SK-N-SH (cell line): Measurements from ENCODE around the gene RHOBTB1. TPM values are rescaled to one million over a fixed set of nuclear protein-coding genes. Genes with fewer than 3 reads are reported as not detected.

Experiments
- CTCF ChIA-PET: fragments of 300-600, 350-600 bp; formaldehyde crosslinking; extraction: SDS; loops from one replicate; lab custom pipeline; 2021; lab: Yijun Ruan, JAX
- POLR2A ChIA-PET: fragments of 350-600 bp; sonication (Branson Sonifier 250); formaldehyde crosslinking; extraction: SDS; loops from one replicate; lab custom pipeline; 2020; ENCODE audit warnings: antibody characterized with exemption, inconsistent platforms; lab: Yijun Ruan, JAX
- DNase-seq: peaks from one replicate; pipeline ENCODE4 v3.0.0; 2012
- H2AFZ ChIP-seq: fragments of 200-600 bp; sonication (generic); 2 replicates; pipeline ENCODE4 v1.8.1; 2016; ENCODE audit warnings: antibody characterized with exemption, mild to moderate bottlenecking, low read depth
- H3F3A ChIP-seq: fragments of 200-600 bp; sonication (generic); replicated peaks from 2 replicates; pipeline ENCODE3; 2016; ENCODE audit warnings: antibody characterized with exemption, mild to moderate bottlenecking; ENCODE audit not compliant: insufficient read depth
- H3K27ac ChIP-seq, 2 experiments: fragments of 200-500 bp in 1 of 2; fragments of 200-600 bp in 1 of 2; sonication (Bioruptor generic) in 1 of 2; sonication (generic), shearing (Covaris generic) in 1 of 2; 2 replicates each; pipeline versions ENCODE4 v1.5.1 to v1.6.1; 2014 to 2016; ENCODE audit warnings: low read depth in 2 of 2, inconsistent platforms in 1 of 2, low read length in 1 of 2, mild to moderate bottlenecking in 1 of 2, mixed read lengths in 1 of 2
- H3K27me3 ChIP-seq: fragments of 200-600 bp; sonication (generic), shearing (Covaris generic); 2 replicates; pipeline ENCODE4 v1.6.1; 2016; ENCODE audit warnings: mixed run types; ENCODE audit not compliant: insufficient read depth
- H3K36me3 ChIP-seq, 2 experiments: fragments of 200-500 bp in 1 of 2; fragments of 200-600 bp in 1 of 2; sonication (Bioruptor generic) in 1 of 2; sonication (generic) in 1 of 2; replicated peaks in 1 of 2; 2 replicates each; pipeline versions ENCODE3 to v1.5.1; 2014 to 2016; ENCODE audit warnings: low read length in 1 of 2, mild to moderate bottlenecking in 1 of 2; ENCODE audit not compliant: insufficient read depth in 2 of 2, control insufficient read depth in 1 of 2
- H3K4me1 ChIP-seq, 2 experiments: fragments of 200-500 bp in 1 of 2; fragments of 200-600 bp in 1 of 2; sonication (Bioruptor generic) in 1 of 2; sonication (generic), shearing (Covaris generic) in 1 of 2; 2 replicates each; pipeline versions ENCODE4 v1.5.1 to v1.6.1; 2014 to 2016; ENCODE audit warnings: low read depth in 1 of 2, low read length in 1 of 2, mixed run types in 1 of 2; ENCODE audit not compliant: insufficient read depth in 2 of 2, control insufficient read depth in 1 of 2
- H3K4me2 ChIP-seq: fragments of 200-600 bp; sonication (generic), shearing (Covaris generic); 2 replicates; pipeline ENCODE4 v1.6.1; 2017; ENCODE audit warnings: mixed run types
- H3K4me3 ChIP-seq, 2 experiments: fragments of 200-500 bp in 1 of 2; fragments of 200-600 bp in 1 of 2; sonication (Bioruptor generic) in 1 of 2; sonication (generic), shearing (Covaris generic) in 1 of 2; 2 replicates each; pipeline versions ENCODE4 v1.5.1 to v1.8.1; 2014 to 2016; ENCODE audit warnings: low read depth in 2 of 2, inconsistent platforms in 1 of 2, low read length in 1 of 2, mild to moderate bottlenecking in 1 of 2, mixed read lengths in 1 of 2, moderate library complexity in 1 of 2
- H3K79me2 ChIP-seq: fragments of 200-600 bp; sonication (generic); 2 replicates; pipeline ENCODE4 v1.8.1; 2017; ENCODE audit warnings: mild to moderate bottlenecking; ENCODE audit not compliant: insufficient read depth
- H3K9ac ChIP-seq: fragments of 200-600 bp; sonication (generic); 2 replicates; pipeline ENCODE4 v1.6.1; 2017; ENCODE audit warnings: mixed run types
- H3K9me2 ChIP-seq: fragments of 200-600 bp; sonication (generic); 2 replicates; pipeline ENCODE4 v1.6.1; 2017; ENCODE audit warnings: mixed run types
- H3K9me3 ChIP-seq: fragments of 200-600 bp; sonication (generic); 2 replicates; pipeline ENCODE4 v1.6.1; 2017; ENCODE audit warnings: mixed run types, mild to moderate bottlenecking, moderate library complexity
- H4K20me1 ChIP-seq: fragments of 200-600 bp; sonication (generic); 2 replicates; pipeline ENCODE4 v1.6.1; 2017; ENCODE audit warnings: mild to moderate bottlenecking, mixed run types; ENCODE audit not compliant: insufficient read depth
- CHD2 ChIP-seq: fragments of 150-350 bp; IDR thresholded peaks from 2 replicates; pipeline ENCODE4 v1.6.1; 2018; ENCODE audit warnings: low read length; ENCODE audit not compliant: partially characterized antibody
- EP300 ChIP-seq, 2 experiments: IDR thresholded peaks; 2 replicates each; pipeline versions ENCODE4 v1.4.0 to v1.6.1; 2012; ENCODE audit warnings: borderline replicate concordance in 1 of 2, low read depth in 1 of 2, low read length in 1 of 2
- FOXJ3 ChIP-seq: sonication (generic); formaldehyde crosslinking; IDR thresholded peaks from 2 replicates; pipeline ENCODE4 v1.5.1; 2020; ENCODE audit warnings: mild to moderate bottlenecking, missing genetic modification reagents
- GABPA ChIP-seq: IDR thresholded peaks from 2 replicates; pipeline ENCODE4 v1.4.0; 2012; ENCODE audit warnings: low read depth, mild to moderate bottlenecking
- JUND ChIP-seq: IDR thresholded peaks from 2 replicates; pipeline ENCODE4 v1.4.0; 2012
- NRF1 ChIP-seq: IDR thresholded peaks from 2 replicates; pipeline ENCODE4 v1.6.1; 2012; ENCODE audit warnings: low read depth, mild to moderate bottlenecking, low read length
- POLR2AphosphoS5 ChIP-seq: IDR thresholded peaks from 2 replicates; pipeline ENCODE4 v1.6.1; 2012; ENCODE audit warnings: low read depth, low read length
- RFX5 ChIP-seq: IDR thresholded peaks from 2 replicates; pipeline ENCODE4 v1.6.1; 2012; ENCODE audit warnings: mild to moderate bottlenecking, improper control_type of control experiment, low read length
- SMC3 ChIP-seq: IDR thresholded peaks from 2 replicates; pipeline ENCODE4 v1.6.1; 2012; ENCODE audit warnings: low read depth, low read length, improper control_type of control experiment
- TAF1 ChIP-seq: IDR thresholded peaks from 2 replicates; pipeline ENCODE4 v1.6.1; 2012; ENCODE audit warnings: low read depth, mild to moderate bottlenecking, low read length, moderate library complexity, borderline replicate concordance
- TEAD4 ChIP-seq: IDR thresholded peaks from 2 replicates; pipeline ENCODE4 v1.4.0; 2012; ENCODE audit warnings: mild to moderate bottlenecking, borderline replicate concordance; ENCODE audit not compliant: insufficient read depth
- WGBS: methylation state at CpG from one replicate; pipeline ENCODE4 v1.1.6; 2017; ENCODE audit warnings: low lambda C conversion rate; 5-methylcytosine and 5-hydroxymethylcytosine counted together
- polyA plus RNA-seq, 3 experiments: library from polyadenylated mRNA; depleted of rRNA; stranded (reverse); fragments of >200 nt; gene quantifications; 2 replicates each; pipeline ENCODE4 v1.2.3, GENCODE V29; 2012
- TF ChIP-seq, protein P1 (sequence below): fragments of 200-600 bp; sonication (generic); IDR thresholded peaks from 2 replicates; pipeline ENCODE4 v1.6.1; 2017; ENCODE audit warnings: antibody characterized with exemption, mild to moderate bottlenecking, moderate library complexity
- TF ChIP-seq, protein P2 (sequence below): IDR thresholded peaks from 2 replicates; pipeline ENCODE4 v1.4.0; 2012; ENCODE audit warnings: low read depth, borderline replicate concordance
- TF ChIP-seq, protein P3 (sequence below): fragments of 150-350 bp; IDR thresholded peaks from 2 replicates; pipeline ENCODE4 v1.6.1; 2016; ENCODE audit warnings: mild to moderate bottlenecking, low read depth, low read length
- TF ChIP-seq, protein P4 (sequence below): IDR thresholded peaks from 2 replicates; pipeline ENCODE4; 2012

RHOBTB1 gene
- polyA plus RNA-seq, 1 of the 3 experiments (the other 2 are of a cell fraction) = 10.5 TPM

DNA sequence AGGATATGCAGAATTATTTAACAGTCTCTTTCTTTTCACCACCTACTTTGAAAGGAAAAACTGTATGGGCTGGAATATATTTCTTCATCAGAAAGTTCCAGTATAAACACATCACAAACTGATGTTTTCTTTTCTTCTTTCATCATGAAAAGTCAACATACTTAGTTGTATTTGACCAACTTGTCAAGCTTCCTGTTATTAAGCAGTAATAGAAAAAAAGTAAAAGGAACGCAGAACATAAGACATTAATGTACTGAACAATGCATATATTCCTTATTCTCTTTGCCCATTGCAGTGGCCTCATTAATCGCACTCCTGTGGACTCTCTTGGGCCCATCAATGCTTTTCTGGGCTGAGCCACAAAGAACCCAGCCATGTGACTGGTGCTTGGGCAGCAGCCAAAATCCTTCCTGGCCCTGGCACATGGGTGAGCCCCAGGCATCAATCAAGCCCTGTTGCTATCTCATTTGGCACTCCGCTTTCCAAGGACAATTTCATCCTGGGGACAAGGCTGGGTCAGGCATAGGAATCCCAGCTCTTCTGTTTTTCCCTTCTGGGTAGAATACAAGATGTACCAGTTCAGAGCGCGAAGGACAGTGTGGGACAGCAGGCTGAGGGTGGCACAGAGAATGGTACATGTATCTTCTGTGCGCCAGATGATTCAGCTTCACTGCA is 42.3 kb downstream of the RHOBTB1 start (continued):
- TF ChIP-seq, protein P1, sequence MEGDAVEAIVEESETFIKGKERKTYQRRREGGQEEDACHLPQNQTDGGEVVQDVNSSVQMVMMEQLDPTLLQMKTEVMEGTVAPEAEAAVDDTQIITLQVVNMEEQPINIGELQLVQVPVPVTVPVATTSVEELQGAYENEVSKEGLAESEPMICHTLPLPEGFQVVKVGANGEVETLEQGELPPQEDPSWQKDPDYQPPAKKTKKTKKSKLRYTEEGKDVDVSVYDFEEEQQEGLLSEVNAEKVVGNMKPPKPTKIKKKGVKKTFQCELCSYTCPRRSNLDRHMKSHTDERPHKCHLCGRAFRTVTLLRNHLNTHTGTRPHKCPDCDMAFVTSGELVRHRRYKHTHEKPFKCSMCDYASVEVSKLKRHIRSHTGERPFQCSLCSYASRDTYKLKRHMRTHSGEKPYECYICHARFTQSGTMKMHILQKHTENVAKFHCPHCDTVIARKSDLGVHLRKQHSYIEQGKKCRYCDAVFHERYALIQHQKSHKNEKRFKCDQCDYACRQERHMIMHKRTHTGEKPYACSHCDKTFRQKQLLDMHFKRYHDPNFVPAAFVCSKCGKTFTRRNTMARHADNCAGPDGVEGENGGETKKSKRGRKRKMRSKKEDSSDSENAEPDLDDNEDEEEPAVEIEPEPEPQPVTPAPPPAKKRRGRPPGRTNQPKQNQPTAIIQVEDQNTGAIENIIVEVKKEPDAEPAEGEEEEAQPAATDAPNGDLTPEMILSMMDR = no peak
- no peak for TF ChIP-seq NRF1

DNA sequence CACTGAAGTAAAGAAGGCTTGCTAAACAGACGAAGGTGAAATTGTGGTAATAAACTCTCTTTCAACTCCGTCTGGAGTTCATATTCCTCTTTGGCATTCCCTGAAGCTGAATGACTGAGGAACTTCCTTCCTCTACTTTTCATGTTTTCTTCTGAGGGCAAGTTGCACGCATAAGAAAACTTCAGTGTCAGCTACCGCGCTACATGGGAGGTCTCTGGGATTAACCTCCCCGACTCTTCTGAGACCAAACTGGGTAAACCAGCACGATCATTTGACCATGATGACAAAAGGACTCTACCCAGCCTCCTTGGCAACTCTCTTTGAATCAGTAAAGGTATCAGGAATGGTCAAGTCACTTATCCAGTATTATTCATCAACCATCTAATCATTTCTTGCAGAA is 44.7 kb downstream of the RHOBTB1 start:
- Histone ChIP-seq H3K36me3 (peaks cover 14 to 20% of the 10 kb centered on the region in 2 experiments), H3K79me2 (no peaks in the 10 kb centered on the region), H3K9me3 (no peaks in the 10 kb centered on the region), H3K9me2 (no peaks in the 10 kb centered on the region), H3K27ac (no peak overlapping the region), H3K9ac (no peak overlapping the region), H3F3A (peaks cover 23% of the 10 kb centered on the region), H3K4me3 (no peak overlapping the region), H2AFZ (no peak overlapping the region), H4K20me1 (no peaks in the 10 kb centered on the region), H3K4me2 (no peak overlapping the region), H3K4me1 (peaks cover 16 to 24% of the 10 kb centered on the region in 2 experiments), H3K27me3 (no peaks in the 10 kb centered on the region)
- TF ChIP-seq EP300 (IDR thresholded peaks at IDR 0.05; ENCODE audit: borderline replicate concordance in 1 of 2, low read depth in 1 of 2, low read length in 1 of 2) (no peak), CHD2 (no peak), SMC3 (no peak)
- TF ChIP-seq, protein P2, sequence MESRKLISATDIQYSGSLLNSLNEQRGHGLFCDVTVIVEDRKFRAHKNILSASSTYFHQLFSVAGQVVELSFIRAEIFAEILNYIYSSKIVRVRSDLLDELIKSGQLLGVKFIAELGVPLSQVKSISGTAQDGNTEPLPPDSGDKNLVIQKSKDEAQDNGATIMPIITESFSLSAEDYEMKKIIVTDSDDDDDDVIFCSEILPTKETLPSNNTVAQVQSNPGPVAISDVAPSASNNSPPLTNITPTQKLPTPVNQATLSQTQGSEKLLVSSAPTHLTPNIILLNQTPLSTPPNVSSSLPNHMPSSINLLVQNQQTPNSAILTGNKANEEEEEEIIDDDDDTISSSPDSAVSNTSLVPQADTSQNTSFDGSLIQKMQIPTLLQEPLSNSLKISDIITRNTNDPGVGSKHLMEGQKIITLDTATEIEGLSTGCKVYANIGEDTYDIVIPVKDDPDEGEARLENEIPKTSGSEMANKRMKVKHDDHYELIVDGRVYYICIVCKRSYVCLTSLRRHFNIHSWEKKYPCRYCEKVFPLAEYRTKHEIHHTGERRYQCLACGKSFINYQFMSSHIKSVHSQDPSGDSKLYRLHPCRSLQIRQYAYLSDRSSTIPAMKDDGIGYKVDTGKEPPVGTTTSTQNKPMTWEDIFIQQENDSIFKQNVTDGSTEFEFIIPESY = no peak
- ChIA-PET POLR2A (no interaction called here), CTCF (no interaction called here)
- WGBS = 96% methylated on average over 7 of the region's 7 CpGs
- no peak for DNase-seq

DNA sequence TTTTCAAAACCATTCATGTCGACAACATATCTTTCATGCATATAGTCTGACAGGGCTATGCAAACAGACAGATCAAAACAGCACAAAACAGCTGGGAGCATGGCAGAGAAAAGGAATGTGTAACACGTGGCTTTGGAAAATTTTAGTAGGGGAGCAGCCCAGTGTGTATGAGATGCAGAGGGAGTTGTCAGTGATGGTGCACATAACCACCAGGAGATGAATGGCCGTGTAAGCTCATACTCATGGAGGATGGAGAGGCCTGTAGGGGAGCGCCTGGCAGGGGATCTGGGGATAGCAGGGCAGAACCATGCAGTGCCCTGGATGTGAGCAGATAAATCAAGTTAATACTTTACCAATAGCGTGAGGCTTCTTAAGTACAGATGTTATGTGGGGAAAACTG is 45.7 kb downstream of the RHOBTB1 start:
- H3F3A ChIP-seq = peaks cover 23% of the 10 kb centered on the region
- no peak overlapping the region for H3K9ac ChIP-seq
- no peak overlapping the region for H3K27ac ChIP-seq
- no peak overlapping the region for H3K4me3 ChIP-seq
- H3K9me2 ChIP-seq = no peaks in the 10 kb centered on the region
- H3K4me2 ChIP-seq = no peak overlapping the region
- H4K20me1 ChIP-seq = no peaks in the 10 kb centered on the region
- POLR2A ChIA-PET = no interaction called here
- H3K79me2 ChIP-seq = no peaks in the 10 kb centered on the region
- H3K36me3 ChIP-seq = peaks cover 14 to 20% of the 10 kb centered on the region in 2 experiments
- no peaks in the 10 kb centered on the region for H3K27me3 ChIP-seq
- DNase-seq = no peak
- no peaks in the 10 kb centered on the region for H3K9me3 ChIP-seq
- H3K4me1 ChIP-seq = peaks cover 16 to 24% of the 10 kb centered on the region in 2 experiments
- H2AFZ ChIP-seq = no peak overlapping the region
- CTCF ChIA-PET = interaction anchor here (0.7 kb wide), 1 partner anchor 15 kb away, joined by 3 read pairs; no protein-coding TSS in a partner anchor
- 84% methylated on average over 5 of the region's 5 CpGs for WGBS
- TF ChIP-seq, protein P3, sequence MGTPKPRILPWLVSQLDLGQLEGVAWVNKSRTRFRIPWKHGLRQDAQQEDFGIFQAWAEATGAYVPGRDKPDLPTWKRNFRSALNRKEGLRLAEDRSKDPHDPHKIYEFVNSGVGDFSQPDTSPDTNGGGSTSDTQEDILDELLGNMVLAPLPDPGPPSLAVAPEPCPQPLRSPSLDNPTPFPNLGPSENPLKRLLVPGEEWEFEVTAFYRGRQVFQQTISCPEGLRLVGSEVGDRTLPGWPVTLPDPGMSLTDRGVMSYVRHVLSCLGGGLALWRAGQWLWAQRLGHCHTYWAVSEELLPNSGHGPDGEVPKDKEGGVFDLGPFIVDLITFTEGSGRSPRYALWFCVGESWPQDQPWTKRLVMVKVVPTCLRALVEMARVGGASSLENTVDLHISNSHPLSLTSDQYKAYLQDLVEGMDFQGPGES = no peak
- TF ChIP-seq TAF1 (no peak), TEAD4 (no peak), JUND (no peak), FOXJ3 (CRISPR knock-in tag) (no peak), RFX5 (no peak), POLR2AphosphoS5 (no peak), GABPA (no peak)
- TF ChIP-seq, protein P2 = no peak
- TF ChIP-seq, protein P4, sequence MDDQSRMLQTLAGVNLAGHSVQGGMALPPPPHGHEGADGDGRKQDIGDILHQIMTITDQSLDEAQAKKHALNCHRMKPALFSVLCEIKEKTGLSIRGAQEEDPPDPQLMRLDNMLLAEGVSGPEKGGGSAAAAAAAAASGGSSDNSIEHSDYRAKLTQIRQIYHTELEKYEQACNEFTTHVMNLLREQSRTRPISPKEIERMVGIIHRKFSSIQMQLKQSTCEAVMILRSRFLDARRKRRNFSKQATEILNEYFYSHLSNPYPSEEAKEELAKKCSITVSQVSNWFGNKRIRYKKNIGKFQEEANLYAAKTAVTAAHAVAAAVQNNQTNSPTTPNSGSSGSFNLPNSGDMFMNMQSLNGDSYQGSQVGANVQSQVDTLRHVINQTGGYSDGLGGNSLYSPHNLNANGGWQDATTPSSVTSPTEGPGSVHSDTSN = no peak
